HepG2 (cell line): ENCODE results near the gene LDB2. TPM values are rescaled to one million over a fixed set of nuclear protein-coding genes. Genes with fewer than 3 reads are reported as not detected.

Source experiments
- ATAC-seq: fragments of 200-7000 bp; cut with Tn5 transposase; 3 replicates; pipeline ENCODE4 v1.9.1; 2020; ENCODE audit warnings: mild to moderate bottlenecking, moderate library complexity
- BruUV-seq: library from RNA; stranded (reverse); fragments of 400-500 nt; replicated peaks from 2 replicates; lab custom pipeline; 2021; lab: Mats Ljungman, UMichigan
- CTCF ChIA-PET: fragments of 300-600 bp; formaldehyde crosslinking; extraction: SDS; loops from one replicate; lab custom pipeline; 2021; ENCODE audit warnings: low total read pairs, inconsistent platforms, low intra/inter-chr PET ratio; lab: Yijun Ruan, JAX
- POLR2A ChIA-PET: fragments of 350-600 bp; sonication (Branson Sonifier 250); formaldehyde crosslinking; loops from one replicate; lab custom pipeline; 2020; ENCODE audit warnings: antibody characterized with exemption, inconsistent platforms; lab: Yijun Ruan, JAX
- DNase-seq: peaks from one replicate; pipeline ENCODE4 v3.0.0-alpha.2; 2015; ENCODE audit warnings: low spot score
- FAIRE-seq: peaks from 3 replicates; lab custom pipeline; 2011; peaks lifted over from hg19 to GRCh38; lab: Jason Lieb, UNC
- H2AFZ ChIP-seq: one replicate; pipeline ENCODE4 v1.6.1; 2011; ENCODE audit warnings: low read length, inconsistent platforms
- H3K27ac ChIP-seq: fragments of 300-600 bp; 3 replicates; pipeline ENCODE4 v1.8.0; 2011; ENCODE audit warnings: mixed run types, mild to moderate bottlenecking, mixed read lengths, low read length, inconsistent platforms; ENCODE audit not compliant: insufficient read depth; ENCODE audit errors: extremely low read length
- H3K27me3 ChIP-seq, 2 experiments: fragments of 200-600 bp in 1 of 2; 2 replicates in 1 of 2; 3 replicates in 1 of 2; pipeline versions ENCODE4 v1.6.0 to v1.8.0; 2011; ENCODE audit warnings: low read length in 2 of 2, mild to moderate bottlenecking in 2 of 2, moderate library complexity in 2 of 2, inconsistent platforms in 1 of 2; ENCODE audit not compliant: insufficient read depth in 2 of 2, control insufficient read depth in 1 of 2
- H3K36me3 ChIP-seq, 2 experiments: fragments of 200-600 bp in 1 of 2; replicated peaks in 1 of 2; 2 replicates in 1 of 2; 3 replicates in 1 of 2; pipeline versions ENCODE4 v1.5.1 to v1.8.0; 2011; ENCODE audit warnings: low read length in 2 of 2, inconsistent platforms in 1 of 2; ENCODE audit not compliant: insufficient read depth in 2 of 2, control insufficient read depth in 1 of 2
- H3K4me1 ChIP-seq: 2 replicates; pipeline ENCODE4 v1.5.1; 2012; ENCODE audit warnings: low read length, inconsistent platforms; ENCODE audit not compliant: insufficient read depth
- H3K4me2 ChIP-seq: 2 replicates; pipeline ENCODE4 v1.6.0; 2011; ENCODE audit warnings: low read depth, low read length, inconsistent platforms
- H3K4me3 ChIP-seq, 3 experiments: fragments of 200-600 bp in 1 of 3; sonication (generic), shearing (Covaris generic) in 1 of 3; replicated peaks in 1 of 3; 2 replicates each; pipeline ENCODE4 v1.5.1; 2011 to 2016; ENCODE audit warnings: low read length in 3 of 3, inconsistent platforms in 2 of 3, low read depth in 2 of 3, mild to moderate bottlenecking in 2 of 3, control low read depth in 1 of 3, mixed read lengths in 1 of 3; ENCODE audit not compliant: insufficient read depth in 1 of 3
- H3K79me2 ChIP-seq: one replicate; pipeline ENCODE4 v1.6.1; 2011; ENCODE audit warnings: low read length, inconsistent platforms; ENCODE audit not compliant: insufficient read depth
- H3K9ac ChIP-seq: 2 replicates; pipeline ENCODE4 v1.6.0; 2011; ENCODE audit warnings: mild to moderate bottlenecking, low read depth, low read length, inconsistent platforms; ENCODE audit not compliant: insufficient read depth
- H3K9me3 ChIP-seq: 2 replicates; pipeline ENCODE4 v1.5.1; 2012; ENCODE audit warnings: mild to moderate bottlenecking, low read length
- H4K20me1 ChIP-seq: 2 replicates; pipeline ENCODE4 v1.6.0; 2011; ENCODE audit warnings: inconsistent platforms, mild to moderate bottlenecking, low read length, moderate library complexity; ENCODE audit not compliant: insufficient read depth
- HIVEP1 ChIP-seq: sonication (generic); formaldehyde crosslinking; IDR thresholded peaks from 2 replicates; pipeline ENCODE4 v1.4.0; 2020; ENCODE audit warnings: mild to moderate bottlenecking, missing genetic modification reagents
- TAF1 ChIP-seq: sonication (generic); formaldehyde crosslinking; IDR thresholded peaks from 2 replicates; pipeline ENCODE4 v1.4.0; 2020; ENCODE audit warnings: missing genetic modification reagents
- TMF1 ChIP-seq: sonication (generic); formaldehyde crosslinking; IDR thresholded peaks from 2 replicates; pipeline ENCODE4 v1.8.1; 2022; ENCODE audit warnings: low read depth, missing genetic modification reagents
- ZNF781 ChIP-seq: sonication (generic); formaldehyde crosslinking; IDR thresholded peaks from 2 replicates; pipeline ENCODE4 v1.5.1; 2020; ENCODE audit warnings: borderline replicate concordance, mild to moderate bottlenecking, missing genetic modification reagents; ENCODE audit errors: not compliant biosample characterization
- ZSCAN20 ChIP-seq: sonication (generic); formaldehyde crosslinking; IDR thresholded peaks from 2 replicates; pipeline ENCODE4 v1.4.0; 2020; ENCODE audit warnings: missing genetic modification reagents, mild to moderate bottlenecking, borderline replicate concordance
- WGBS: methylation state at CpG from one replicate; pipeline ENCODE4 v1.1.6; 2017; ENCODE audit warnings: low lambda C conversion rate; 5-methylcytosine and 5-hydroxymethylcytosine counted together
- in situ Hi-C: cut with HindIII; loops from 2 replicates; pipeline ENCODE4 v1.10.0; 2017; ENCODE audit warnings: low pct_unique_long_range_greater_than_20kb; ENCODE audit not compliant: extremely low pct_ligation_motif_present
- intact Hi-C: fragments of 100-400 bp; cut with micrococcal nuclease; formaldehyde crosslinking; loops from one replicate; pipeline ENCODE4 v1.10.0; 2022; ENCODE audit not compliant: unreplicated experiment
- polyA plus RNA-seq, 8 experiments: library from polyadenylated mRNA; depleted of rRNA in 3 of 8; stranded (reverse) in 7 of 8; unstranded in 1 of 8; fragments of >200 nt; fragmentation: Illumina TruSeq in 4 of 8; extraction: Trizol in 4 of 8; gene quantifications; 2 replicates each; pipeline versions ENCODE4 v1.2.1 to v1.2.3, GENCODE V29; 2011 to 2016; ENCODE audit warnings: low read depth in 4 of 8, missing spikeins in 1 of 8, mixed read lengths in 1 of 8; ENCODE audit not compliant: insufficient read depth in 1 of 8
- total RNA-seq, 5 experiments: library from RNA; depleted of rRNA; stranded (reverse); fragments of >200 nt; fragmentation: Illumina TruSeq; extraction: Trizol; gene quantifications; 2 replicates each; pipeline ENCODE4 v1.2.3, GENCODE V29; 2016; ENCODE audit warnings: low read depth in 1 of 5
- TF ChIP-seq, protein P1 (sequence below): sonication (generic); formaldehyde crosslinking; IDR thresholded peaks from 2 replicates; pipeline ENCODE4 v1.8.1; 2022; ENCODE audit warnings: mild to moderate bottlenecking, missing genetic modification reagents
- TF ChIP-seq, protein P2 (sequence below): sonication (generic); formaldehyde crosslinking; IDR thresholded peaks from 2 replicates; pipeline ENCODE4 v1.5.1; 2020; ENCODE audit warnings: mild to moderate bottlenecking, missing genetic modification reagents
- TF ChIP-seq, protein P3 (sequence below): sonication (generic); formaldehyde crosslinking; IDR thresholded peaks from 2 replicates; pipeline ENCODE4 v1.5.1; 2020; ENCODE audit warnings: mild to moderate bottlenecking, missing genetic modification reagents, borderline replicate concordance

The LDB2 gene
- total and polyA plus RNA-seq, 2 of the 13 experiments (the other 11 are each of a cell fraction or from before 2014, with no cell fraction given), result not detected

GRCh38 chr4:16462656-16463055 lies 435.8 kb downstream of the LDB2 start:
- Histone ChIP-seq H3K4me3 (no peak overlapping the region), H3K9ac (no peak overlapping the region), H3K27ac (no peak overlapping the region), H3K9me3 (no peaks in the 10 kb centered on the region), H2AFZ (no peak overlapping the region), H3K79me2 (no peaks in the 10 kb centered on the region), H3K27me3 (no peaks in the 10 kb centered on the region; a peak in 1 of 5 replicates), H4K20me1 (no peaks in the 10 kb centered on the region), H3K36me3 (no peaks in the 10 kb centered on the region), H3K4me1 (no peaks in the 10 kb centered on the region), H3K4me2 (no peak overlapping the region)
- intact Hi-C loops (no loop called here), in situ Hi-C loops (no loop called here)
- no TSS peak for BruUV-seq
- ChIA-PET POLR2A (no interaction called here), CTCF (no interaction called here)
- no peak for FAIRE-seq
- no peak for DNase-seq
- no peak for TF ChIP-seq TMF1 (CRISPR knock-in tag)
- TF ChIP-seq HIVEP1 (CRISPR knock-in tag), result no peak
- no peak for TF ChIP-seq ZNF781 (CRISPR knock-in tag)
- WGBS, result 13% methylated on average over 3 of the region's 3 CpGs
- no peak for ATAC-seq

- WGBS, result 47% methylated on average over 1 of the region's 1 CpG
- TF ChIP-seq, protein P1, sequence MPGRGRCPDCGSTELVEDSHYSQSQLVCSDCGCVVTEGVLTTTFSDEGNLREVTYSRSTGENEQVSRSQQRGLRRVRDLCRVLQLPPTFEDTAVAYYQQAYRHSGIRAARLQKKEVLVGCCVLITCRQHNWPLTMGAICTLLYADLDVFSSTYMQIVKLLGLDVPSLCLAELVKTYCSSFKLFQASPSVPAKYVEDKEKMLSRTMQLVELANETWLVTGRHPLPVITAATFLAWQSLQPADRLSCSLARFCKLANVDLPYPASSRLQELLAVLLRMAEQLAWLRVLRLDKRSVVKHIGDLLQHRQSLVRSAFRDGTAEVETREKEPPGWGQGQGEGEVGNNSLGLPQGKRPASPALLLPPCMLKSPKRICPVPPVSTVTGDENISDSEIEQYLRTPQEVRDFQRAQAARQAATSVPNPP, result no peak
- TF ChIP-seq, protein P2, sequence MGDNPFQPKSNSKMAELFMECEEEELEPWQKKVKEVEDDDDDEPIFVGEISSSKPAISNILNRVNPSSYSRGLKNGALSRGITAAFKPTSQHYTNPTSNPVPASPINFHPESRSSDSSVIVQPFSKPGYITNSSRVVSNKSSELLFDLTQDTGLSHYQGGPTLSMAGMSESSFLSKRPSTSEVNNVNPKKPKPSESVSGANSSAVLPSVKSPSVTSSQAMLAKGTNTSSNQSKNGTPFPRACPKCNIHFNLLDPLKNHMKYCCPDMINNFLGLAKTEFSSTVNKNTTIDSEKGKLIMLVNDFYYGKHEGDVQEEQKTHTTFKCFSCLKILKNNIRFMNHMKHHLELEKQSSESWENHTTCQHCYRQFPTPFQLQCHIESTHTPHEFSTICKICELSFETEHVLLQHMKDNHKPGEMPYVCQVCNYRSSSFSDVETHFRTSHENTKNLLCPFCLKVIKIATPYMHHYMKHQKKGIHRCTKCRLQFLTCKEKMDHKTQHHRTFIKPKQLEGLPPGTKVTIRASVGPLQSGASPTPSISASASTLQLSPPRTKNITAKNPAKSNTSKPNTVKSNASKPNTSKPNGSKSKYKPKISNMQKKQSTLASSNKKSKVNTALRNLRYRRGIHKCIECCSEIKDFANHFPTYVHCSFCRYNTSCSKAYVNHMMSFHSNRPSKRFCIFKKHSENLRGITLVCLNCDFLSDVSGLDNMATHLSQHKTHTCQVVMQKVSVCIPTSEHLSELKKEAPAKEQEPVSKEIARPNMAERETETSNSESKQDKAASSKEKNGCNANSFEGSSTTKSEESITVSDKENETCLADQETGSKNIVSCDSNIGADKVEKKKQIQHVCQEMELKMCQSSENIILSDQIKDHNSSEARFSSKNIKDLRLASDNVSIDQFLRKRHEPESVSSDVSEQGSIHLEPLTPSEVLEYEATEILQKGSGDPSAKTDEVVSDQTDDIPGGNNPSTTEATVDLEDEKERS (CRISPR knock-in tag), result no peak
- TF ChIP-seq TAF1 (CRISPR knock-in tag), result no peak
- TF ChIP-seq, protein P3, sequence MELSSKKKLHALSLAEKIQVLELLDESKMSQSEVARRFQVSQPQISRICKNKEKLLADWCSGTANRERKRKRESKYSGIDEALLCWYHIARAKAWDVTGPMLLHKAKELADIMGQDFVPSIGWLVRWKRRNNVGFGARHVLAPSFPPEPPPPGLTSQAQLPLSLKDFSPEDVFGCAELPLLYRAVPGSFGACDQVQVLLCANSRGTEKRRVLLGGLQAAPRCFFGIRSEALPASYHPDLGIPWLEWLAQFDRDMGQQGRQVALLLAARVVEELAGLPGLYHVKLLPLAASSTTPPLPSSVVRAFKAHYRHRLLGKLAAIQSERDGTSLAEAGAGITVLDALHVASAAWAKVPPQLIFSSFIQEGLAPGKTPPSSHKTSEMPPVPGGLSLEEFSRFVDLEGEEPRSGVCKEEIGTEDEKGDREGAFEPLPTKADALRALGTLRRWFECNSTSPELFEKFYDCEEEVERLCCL, result no peak
- no peak for TF ChIP-seq ZSCAN20 (CRISPR knock-in tag)
- no peaks in the 10 kb centered on the region; a peak in 1 of 5 replicates for H3K27me3 ChIP-seq
- H2AFZ ChIP-seq, result no peak overlapping the region
- H3K36me3 ChIP-seq, result no peaks in the 10 kb centered on the region
- CTCF ChIA-PET, result no interaction called here
- ATAC-seq (no peak), FAIRE-seq (no peak), DNase-seq (no peak)
- in situ Hi-C loops (no loop called here), intact Hi-C loops (no loop called here)
- H3K9me3 ChIP-seq, result no peaks in the 10 kb centered on the region
- POLR2A ChIA-PET, result no interaction called here
- no peaks in the 10 kb centered on the region for H4K20me1 ChIP-seq
- no peak overlapping the region for H3K4me3 ChIP-seq
- no TSS peak for BruUV-seq
- no peak overlapping the region for H3K4me2 ChIP-seq
- H3K4me1 ChIP-seq, result no peaks in the 10 kb centered on the region
- no peak overlapping the region for H3K27ac ChIP-seq
- H3K9ac ChIP-seq, result no peak overlapping the region
- no peaks in the 10 kb centered on the region for H3K79me2 ChIP-seq
Measured at GRCh38 chr4:16461362-16461761, 437.1 kb downstream of the LDB2 start.
